C4-2B (cell line): ENCODE measurements around the gene PYHIN1.

Source experiments
- H3K27ac ChIP-seq: fragments of 450-650 bp; 2 replicates; pipeline ENCODE4 v1.5.1; 2017
- CTCF ChIP-seq: fragments of 450-650 bp; conservative IDR thresholded peaks from 2 replicates; pipeline ENCODE4 v1.5.1; 2017; ENCODE audit warnings: mild to moderate bottlenecking
- ZFX ChIP-seq: fragments of 450-650 bp; IDR thresholded peaks from 2 replicates; pipeline ENCODE4 v1.6.1; 2017

Gene PYHIN1

GRCh38 chr1:159011751-159012150 is 80.4 kb downstream of the PYHIN1 start:
- no peak overlapping the region for H3K27ac ChIP-seq
- TF ChIP-seq ZFX, result no peak
- no peak for TF ChIP-seq CTCF

DNA sequence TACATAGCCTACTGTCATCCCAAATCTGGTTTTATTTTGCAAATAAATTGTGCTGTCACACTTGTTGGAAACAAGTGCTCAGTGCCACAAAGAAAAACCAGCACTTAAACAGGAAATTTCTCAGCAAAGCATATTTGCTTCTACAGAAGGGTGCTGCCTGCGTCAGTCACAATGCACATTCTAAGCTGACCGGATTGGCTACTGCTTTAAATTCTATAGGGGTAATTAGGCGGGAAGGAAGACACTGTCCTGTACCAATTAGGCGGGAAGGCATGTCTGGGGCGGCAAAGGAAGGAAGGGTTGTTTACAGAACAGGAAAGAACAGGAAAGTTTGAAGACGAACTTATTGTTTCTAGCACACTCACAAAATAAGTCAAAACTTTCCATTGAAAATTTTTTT is 81.1 kb downstream of the PYHIN1 start:
- TF ChIP-seq ZFX (no peak), CTCF (no peak)
- no peak overlapping the region for H3K27ac ChIP-seq

DNA sequence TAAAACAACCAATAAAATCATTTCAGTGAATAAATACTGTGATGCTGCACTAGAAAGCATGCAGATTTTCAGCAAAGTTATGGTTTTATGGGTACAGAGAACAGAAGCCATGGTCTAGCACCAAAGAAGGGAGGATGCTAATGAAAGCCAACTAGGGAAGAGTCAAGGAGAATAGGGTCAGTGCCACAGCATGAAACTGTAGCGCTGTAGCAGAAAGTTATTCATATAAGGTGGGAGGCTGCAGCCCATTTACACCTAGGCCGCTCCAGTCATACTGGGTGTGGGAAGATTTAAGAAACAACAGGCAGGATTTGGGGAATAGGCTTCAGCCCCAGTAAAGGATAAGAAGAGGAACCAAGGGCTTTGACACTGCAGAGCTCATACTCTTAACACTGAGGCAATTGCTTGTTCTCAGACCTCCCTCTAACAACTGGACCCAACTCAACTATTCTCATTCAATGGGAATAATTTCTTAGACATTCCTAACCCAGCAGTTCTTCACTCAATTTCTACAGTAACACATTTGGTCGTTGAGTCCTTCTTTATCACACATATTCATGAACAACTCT is 82.7 kb downstream of the PYHIN1 start:
- no peak overlapping the region for H3K27ac ChIP-seq
- no peak for TF ChIP-seq CTCF

DNA sequence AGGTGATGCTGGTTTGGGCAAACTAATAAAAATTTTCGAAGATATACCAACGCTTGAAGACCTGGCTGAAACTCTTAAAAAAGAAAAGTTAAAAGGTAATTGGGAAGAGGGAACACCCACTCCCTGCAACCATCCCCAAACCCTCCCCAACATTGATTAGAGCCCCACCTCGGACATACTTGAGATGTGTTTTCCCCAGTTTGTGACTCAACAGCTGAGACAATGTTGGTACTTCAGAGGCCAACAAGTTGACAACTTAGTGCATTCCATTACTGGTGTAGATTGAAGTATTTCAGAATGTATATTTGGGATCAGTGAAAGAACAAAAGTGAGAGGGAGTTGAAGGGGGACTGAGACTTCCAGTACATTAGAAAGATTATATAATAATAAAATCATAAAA is 83.5 kb downstream of the PYHIN1 start:
- H3K27ac ChIP-seq, result no peak overlapping the region
- no peak for TF ChIP-seq CTCF
- TF ChIP-seq ZFX, result no peak

DNA sequence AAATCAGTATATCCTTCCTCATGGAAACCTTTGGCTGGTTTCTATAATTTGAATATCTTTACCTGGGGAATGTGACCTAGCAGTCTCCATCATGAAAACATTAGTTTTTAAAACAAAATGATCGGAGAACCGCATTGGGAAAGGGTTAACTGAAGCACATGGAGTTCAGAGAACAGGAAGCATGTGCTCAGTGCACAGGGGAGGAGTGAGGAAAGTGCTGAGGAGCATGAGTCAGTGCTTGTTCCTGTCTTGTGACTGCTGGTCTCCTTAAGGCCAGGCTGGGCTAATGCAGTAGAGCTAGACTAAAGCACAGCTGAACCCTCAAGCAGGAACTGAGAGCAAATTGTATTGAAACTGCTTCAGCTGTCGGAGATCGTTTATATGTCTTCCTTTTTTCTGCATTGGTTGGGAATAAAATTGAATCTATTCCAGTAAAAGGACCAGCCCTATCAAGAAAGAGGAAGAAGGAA is 84.1 kb downstream of the PYHIN1 start:
- TF ChIP-seq CTCF (no peak), ZFX (no peak)
- no peak overlapping the region for H3K27ac ChIP-seq

- no peak for TF ChIP-seq CTCF
- TF ChIP-seq ZFX, result no peak
- no peak overlapping the region for H3K27ac ChIP-seq
These were observed 92.4 kb downstream of the PYHIN1 start for GRCh38 chr1:159023723-159024122.

- TF ChIP-seq CTCF, result no peak
- no peak for TF ChIP-seq ZFX
- H3K27ac ChIP-seq, result no peak overlapping the region
These were observed 93.7 kb downstream of the PYHIN1 start for GRCh38 chr1:159025043-159025442.
